OCI-LY3 (cell line): ENCODE measurements around the gene CHN2.

Experiments
- H2AFZ ChIP-seq: fragments of 200-600, 300-600 bp; shearing (Covaris generic); 2 replicates; pipeline ENCODE4 v1.6.0; 2014; ENCODE audit warnings: antibody characterized with exemption, low read depth, low read length
- H3K27ac ChIP-seq: fragments of 200-600, 300-600 bp; sonication (generic); 2 replicates; pipeline ENCODE4 v1.5.1; 2014; ENCODE audit warnings: mild to moderate bottlenecking, low read length, moderate library complexity, mixed read lengths
- H3K27me3 ChIP-seq: fragments of 200-600, 300-600 bp; sonication (generic); 2 replicates; pipeline ENCODE4 v1.6.1; 2014; ENCODE audit warnings: low read depth, low read length, mixed read lengths
- H3K36me3 ChIP-seq: fragments of 200-600, 300-600 bp; sonication (generic); replicated peaks from 2 replicates; pipeline ENCODE3; 2014; ENCODE audit warnings: low read depth, low read length, mixed read lengths
- H3K4me1 ChIP-seq: fragments of 300-600, 200-600 bp; sonication (generic); 2 replicates; pipeline ENCODE4 v1.6.1; 2014; ENCODE audit warnings: low read length, mixed read lengths
- H3K4me2 ChIP-seq: fragments of 200-600, 300-600 bp; sonication (generic); 2 replicates; pipeline ENCODE4 v1.6.1; 2014; ENCODE audit warnings: low read length, mixed read lengths
- H3K4me3 ChIP-seq: fragments of 300-600, 200-600 bp; sonication (generic); 2 replicates; pipeline ENCODE4 v1.5.1; 2014; ENCODE audit warnings: antibody characterized with exemption, mild to moderate bottlenecking, low read length, moderate library complexity
- H3K79me2 ChIP-seq: fragments of 300-600, 200-600 bp; shearing (Covaris generic); 2 replicates; pipeline ENCODE4 v1.6.1; 2014; ENCODE audit warnings: mild to moderate bottlenecking, low read length, mixed read lengths
- H3K9ac ChIP-seq: fragments of 300-600, 200-600 bp; shearing (Covaris generic); 2 replicates; pipeline ENCODE4 v1.6.0; 2014; ENCODE audit warnings: mild to moderate bottlenecking, low read length, moderate library complexity
- H3K9me3 ChIP-seq: fragments of 200-600, 300-600 bp; shearing (Covaris generic); 2 replicates; pipeline ENCODE4 v1.6.1; 2014; ENCODE audit warnings: low read length, mixed read lengths; ENCODE audit not compliant: insufficient read depth
- H4K20me1 ChIP-seq: fragments of 200-600, 300-600 bp; sonication (generic); 2 replicates; pipeline ENCODE4 v1.6.1; 2016; ENCODE audit warnings: low read length, mixed read lengths; ENCODE audit not compliant: insufficient read depth
- CTCF ChIP-seq: fragments of 200-600, 300-600 bp; sonication (generic); IDR thresholded peaks from 2 replicates; pipeline ENCODE4 v1.5.1; 2014; ENCODE audit warnings: antibody characterized with exemption, low read length, low read depth
- EZH2phosphoT487 ChIP-seq: fragments of 200-600 bp; shearing (Covaris generic); IDR thresholded peaks from 2 replicates; pipeline ENCODE4 v1.6.1; 2018; ENCODE audit warnings: antibody characterized with exemption, mixed run types, low read depth

Gene CHN2

GRCh38 chr7:29384277-29384676 lies 189.7 kb downstream of the CHN2 start:
- no peak overlapping the region for H2AFZ ChIP-seq
- H3K79me2 ChIP-seq = no peaks in the 10 kb centered on the region
- no peak for TF ChIP-seq EZH2phosphoT487
- TF ChIP-seq CTCF = no peak
- no peak overlapping the region for H3K4me2 ChIP-seq
- no peak overlapping the region for H3K4me3 ChIP-seq
- H3K9me3 ChIP-seq = no peaks in the 10 kb centered on the region
- H3K36me3 ChIP-seq = no peaks in the 10 kb centered on the region
- no peaks in the 10 kb centered on the region for H3K4me1 ChIP-seq
- H3K9ac ChIP-seq = no peak overlapping the region
- no peak overlapping the region for H3K27ac ChIP-seq
- no peaks in the 10 kb centered on the region for H3K27me3 ChIP-seq
- no peaks in the 10 kb centered on the region for H4K20me1 ChIP-seq

- H2AFZ ChIP-seq = no peak overlapping the region
- no peak overlapping the region for H3K4me2 ChIP-seq
- no peaks in the 10 kb centered on the region for H3K4me1 ChIP-seq
- no peaks in the 10 kb centered on the region for H3K79me2 ChIP-seq
- TF ChIP-seq CTCF = no peak
- TF ChIP-seq EZH2phosphoT487 = no peak
- H3K27ac ChIP-seq = no peak overlapping the region
- no peaks in the 10 kb centered on the region for H3K9me3 ChIP-seq
- H3K4me3 ChIP-seq = no peak overlapping the region
- no peak overlapping the region for H3K9ac ChIP-seq
- no peaks in the 10 kb centered on the region for H3K27me3 ChIP-seq
- H4K20me1 ChIP-seq = no peaks in the 10 kb centered on the region
- H3K36me3 ChIP-seq = no peaks in the 10 kb centered on the region
Measured at GRCh38 chr7:29385214-29385814, 190.7 kb downstream of the CHN2 start.

- H4K20me1 ChIP-seq = no peaks in the 10 kb centered on the region
- no peak overlapping the region for H3K27ac ChIP-seq
- H3K9me3 ChIP-seq = no peaks in the 10 kb centered on the region
- H3K36me3 ChIP-seq = no peaks in the 10 kb centered on the region
- no peak overlapping the region for H3K4me3 ChIP-seq
- H3K79me2 ChIP-seq = no peaks in the 10 kb centered on the region
- no peaks in the 10 kb centered on the region for H3K4me1 ChIP-seq
- H2AFZ ChIP-seq = no peak overlapping the region
- H3K9ac ChIP-seq = no peak overlapping the region
- no peak overlapping the region for H3K4me2 ChIP-seq
- H3K27me3 ChIP-seq = no peaks in the 10 kb centered on the region
- no peak for TF ChIP-seq CTCF
- TF ChIP-seq EZH2phosphoT487 = no peak
Measured at GRCh38 chr7:29386196-29386765, 191.7 kb downstream of the CHN2 start.

DNA sequence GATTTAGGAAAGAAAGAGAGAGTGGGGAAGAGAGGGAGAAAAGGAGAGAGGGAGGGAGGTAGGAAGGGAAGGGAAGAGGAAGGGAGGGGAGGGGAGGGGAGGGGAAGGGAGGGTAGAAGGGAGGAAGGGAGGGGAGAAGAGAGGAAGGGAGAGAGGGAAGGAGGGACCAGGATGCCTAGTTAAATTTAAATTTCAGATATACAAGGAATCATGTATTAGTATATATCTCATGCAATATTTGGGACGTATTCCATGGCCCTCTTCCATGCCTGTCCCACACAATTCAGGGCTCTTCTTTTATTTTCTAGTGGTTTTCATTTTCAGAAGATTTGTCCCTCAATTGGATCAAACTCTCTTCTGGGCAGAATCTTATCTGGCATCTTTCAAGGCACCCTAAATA lies 196.7 kb downstream of the CHN2 start:
- no peak for TF ChIP-seq CTCF
- no peak for TF ChIP-seq EZH2phosphoT487
- H3K27me3 ChIP-seq = peaks cover 18% of the 10 kb centered on the region; the same call in 1 of the 2 replicates

More for the DNA sequence above, 196.7 kb downstream of the CHN2 start:
- Histone ChIP-seq H3K4me2 (no peak overlapping the region), H3K4me3 (no peak overlapping the region), H3K27ac (no peak overlapping the region), H4K20me1 (no peaks in the 10 kb centered on the region), H3K36me3 (no peaks in the 10 kb centered on the region), H3K4me1 (no peaks in the 10 kb centered on the region), H3K79me2 (no peaks in the 10 kb centered on the region), H3K9ac (no peak overlapping the region), H2AFZ (no peak overlapping the region), H3K9me3 (no peaks in the 10 kb centered on the region)
